ENCODE measurements around the gene PSG4.
"Not testable (repeated sequence)": the region's sequence is repeated elsewhere in the genome, so short reads cannot be mapped to it uniquely, and the experiment has no call there.

DNA sequence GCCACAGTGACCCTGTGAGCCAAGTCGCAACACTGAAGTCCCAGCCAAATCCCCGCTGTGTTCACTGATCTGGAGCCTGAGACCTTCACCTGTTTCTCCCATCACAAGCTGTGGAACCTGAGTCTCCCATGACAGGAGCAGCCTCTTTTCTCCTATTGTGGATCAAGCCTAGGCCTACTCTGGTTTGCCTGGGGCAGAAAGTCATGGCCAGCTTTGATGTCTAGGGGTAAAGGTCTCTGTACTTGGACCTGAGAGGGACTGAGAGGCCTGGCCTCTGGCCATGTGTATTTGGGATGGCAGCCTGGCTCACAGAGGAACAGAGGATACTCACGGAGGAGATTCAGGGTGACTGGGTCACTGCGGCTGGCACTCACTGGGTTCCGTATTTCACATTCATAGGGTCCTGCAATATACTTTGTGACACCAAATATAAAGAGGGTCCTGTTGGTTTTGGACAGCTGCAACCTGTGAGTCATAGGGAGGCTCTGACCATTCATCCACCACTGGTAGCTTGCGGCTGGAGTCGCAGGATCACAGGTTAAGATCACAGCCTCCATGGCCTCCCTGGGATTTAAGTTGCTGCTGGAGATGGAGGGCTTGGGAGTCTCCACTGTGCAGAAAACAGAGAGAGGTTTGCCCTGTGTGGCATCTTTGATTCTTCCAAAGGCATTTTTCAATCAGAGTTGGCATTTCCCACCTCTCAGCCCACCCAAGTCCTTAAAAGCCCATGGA is 7.6 kb downstream of the PSG4 start:
- TF ChIP-seq, protein P1, sequence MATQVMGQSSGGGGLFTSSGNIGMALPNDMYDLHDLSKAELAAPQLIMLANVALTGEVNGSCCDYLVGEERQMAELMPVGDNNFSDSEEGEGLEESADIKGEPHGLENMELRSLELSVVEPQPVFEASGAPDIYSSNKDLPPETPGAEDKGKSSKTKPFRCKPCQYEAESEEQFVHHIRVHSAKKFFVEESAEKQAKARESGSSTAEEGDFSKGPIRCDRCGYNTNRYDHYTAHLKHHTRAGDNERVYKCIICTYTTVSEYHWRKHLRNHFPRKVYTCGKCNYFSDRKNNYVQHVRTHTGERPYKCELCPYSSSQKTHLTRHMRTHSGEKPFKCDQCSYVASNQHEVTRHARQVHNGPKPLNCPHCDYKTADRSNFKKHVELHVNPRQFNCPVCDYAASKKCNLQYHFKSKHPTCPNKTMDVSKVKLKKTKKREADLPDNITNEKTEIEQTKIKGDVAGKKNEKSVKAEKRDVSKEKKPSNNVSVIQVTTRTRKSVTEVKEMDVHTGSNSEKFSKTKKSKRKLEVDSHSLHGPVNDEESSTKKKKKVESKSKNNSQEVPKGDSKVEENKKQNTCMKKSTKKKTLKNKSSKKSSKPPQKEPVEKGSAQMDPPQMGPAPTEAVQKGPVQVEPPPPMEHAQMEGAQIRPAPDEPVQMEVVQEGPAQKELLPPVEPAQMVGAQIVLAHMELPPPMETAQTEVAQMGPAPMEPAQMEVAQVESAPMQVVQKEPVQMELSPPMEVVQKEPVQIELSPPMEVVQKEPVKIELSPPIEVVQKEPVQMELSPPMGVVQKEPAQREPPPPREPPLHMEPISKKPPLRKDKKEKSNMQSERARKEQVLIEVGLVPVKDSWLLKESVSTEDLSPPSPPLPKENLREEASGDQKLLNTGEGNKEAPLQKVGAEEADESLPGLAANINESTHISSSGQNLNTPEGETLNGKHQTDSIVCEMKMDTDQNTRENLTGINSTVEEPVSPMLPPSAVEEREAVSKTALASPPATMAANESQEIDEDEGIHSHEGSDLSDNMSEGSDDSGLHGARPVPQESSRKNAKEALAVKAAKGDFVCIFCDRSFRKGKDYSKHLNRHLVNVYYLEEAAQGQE (IDR thresholded peaks at IDR 0.05; ENCODE audit: borderline replicate concordance), result not testable (repeated sequence)
- TF ChIP-seq CTCF (IDR thresholded peaks at IDR 0.05; ENCODE audit: poor library complexity, severe bottlenecking); EZH2 (IDR thresholded peaks at IDR 0.05; ENCODE audit: borderline replicate concordance, insufficient read depth, low read length, poor library complexity, severe bottlenecking); POLR2AphosphoS5 (IDR thresholded peaks at IDR 0.05); RAD21 (conservative IDR thresholded peaks at IDR 0.05); EP300 (conservative IDR thresholded peaks at IDR 0.05; ENCODE audit: poor library complexity, severe bottlenecking): not testable (repeated sequence)
